Bone marrow (tissue), 2 donors: Measurements from ENCODE around the gene AGAP3.

Source experiments
- DNase-seq, 2 donors: peaks; one replicate each; lab custom pipeline; 2025; lab: John Stamatoyannopoulos, UW

The AGAP3 gene

GRCh38 chr7:151161757-151162156 lies 75.5 kb downstream of the AGAP3 start:
- DNase-seq = no peak

- no peak for DNase-seq
These were observed 80.4 kb downstream of the AGAP3 start for GRCh38 chr7:151166629-151167196.

- no peak for DNase-seq
These were observed 81.1 kb downstream of the AGAP3 start, which contains the start of gene GBX1 for GRCh38 chr7:151167197-151167961. TSS of gene GBX1 (minus strand) at chr7:151167694. CDS start at chr7:151167548, 146 bp downstream.

- peak in 1 of 2 donors; percentile 17 for DNase-seq
These were observed 81.9 kb downstream of the AGAP3 start for GRCh38 chr7:151168003-151168786.

- DNase-seq = no peak
These were observed 82.5 kb downstream of the AGAP3 start for GRCh38 chr7:151168787-151169162.

GRCh38 chr7:151172273-151173141 lies 86.2 kb downstream of the AGAP3 start:
- DNase-seq = peak; percentile 34 to 70

- DNase-seq = no peak
These were observed 87.3 kb downstream of the AGAP3 start for GRCh38 chr7:151173386-151174245.

- no peak for DNase-seq
These were observed 88.2 kb downstream of the AGAP3 start for GRCh38 chr7:151174246-151175046.

- no peak for DNase-seq
These were observed 88.9 kb downstream of the AGAP3 start for GRCh38 chr7:151175047-151175792.

GRCh38 chr7:151175793-151176311 lies 89.6 kb downstream of the AGAP3 start:
- DNase-seq = no peak

- DNase-seq = no peak
These were observed 90.1 kb downstream of the AGAP3 start for GRCh38 chr7:151176401-151176800.

- DNase-seq = no peak
These were observed 91.0 kb downstream of the AGAP3 start for GRCh38 chr7:151177310-151177709.

- no peak for DNase-seq
These were observed 92.0 kb downstream of the AGAP3 start for GRCh38 chr7:151178236-151178635.

- no peak for DNase-seq
These were observed 92.6 kb downstream of the AGAP3 start for GRCh38 chr7:151178831-151179230.

- no peak for DNase-seq
These were observed 93.1 kb downstream of the AGAP3 start for GRCh38 chr7:151179287-151179860.

- DNase-seq = no peak
These were observed 93.7 kb downstream of the AGAP3 start for GRCh38 chr7:151179946-151180345.

GRCh38 chr7:151181011-151181431 lies 94.7 kb downstream of the AGAP3 start:
- DNase-seq = no peak

GRCh38 chr7:151185762-151186639 lies 99.7 kb downstream of the AGAP3 start:
- no peak for DNase-seq
